HG03521 (cell line): ENCODE measurements around the gene CHST11.
A peak's percentile ranks its signal among the peaks of the same experiment; 100 is the strongest.

Experiments used
- ATAC-seq: cut with Tn5 transposase; IDR thresholded peaks from one replicate; pipeline ENCODE4 v1.9.1; 2021; ENCODE audit warnings: mild to moderate bottlenecking, moderate library complexity; ENCODE audit not compliant: unreplicated experiment

The CHST11 gene

GRCh38 chr12:104687823-104688573 is 231.2 kb downstream of the CHST11 start:
- ATAC-seq, result no peak

DNA sequence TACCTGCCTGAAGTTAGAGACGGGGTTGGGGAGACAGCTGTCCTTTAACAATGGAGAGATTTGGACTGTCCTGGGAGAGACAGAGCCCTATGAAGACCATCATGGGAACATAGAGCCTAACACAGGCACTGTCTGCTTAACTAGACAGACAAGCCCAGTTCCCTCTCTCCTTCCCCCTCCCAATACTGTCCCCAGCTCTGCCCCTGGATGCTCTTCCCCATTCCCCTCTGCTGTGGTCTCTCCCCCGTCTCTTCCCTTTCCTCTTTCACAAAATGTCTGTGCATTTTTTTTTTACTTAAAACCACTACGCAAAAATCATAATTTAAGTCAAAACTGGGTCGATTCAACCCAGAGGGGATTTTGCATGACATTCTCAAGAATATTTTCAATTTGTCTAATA is 232.9 kb downstream of the CHST11 start:
- ATAC-seq, result no peak

DNA sequence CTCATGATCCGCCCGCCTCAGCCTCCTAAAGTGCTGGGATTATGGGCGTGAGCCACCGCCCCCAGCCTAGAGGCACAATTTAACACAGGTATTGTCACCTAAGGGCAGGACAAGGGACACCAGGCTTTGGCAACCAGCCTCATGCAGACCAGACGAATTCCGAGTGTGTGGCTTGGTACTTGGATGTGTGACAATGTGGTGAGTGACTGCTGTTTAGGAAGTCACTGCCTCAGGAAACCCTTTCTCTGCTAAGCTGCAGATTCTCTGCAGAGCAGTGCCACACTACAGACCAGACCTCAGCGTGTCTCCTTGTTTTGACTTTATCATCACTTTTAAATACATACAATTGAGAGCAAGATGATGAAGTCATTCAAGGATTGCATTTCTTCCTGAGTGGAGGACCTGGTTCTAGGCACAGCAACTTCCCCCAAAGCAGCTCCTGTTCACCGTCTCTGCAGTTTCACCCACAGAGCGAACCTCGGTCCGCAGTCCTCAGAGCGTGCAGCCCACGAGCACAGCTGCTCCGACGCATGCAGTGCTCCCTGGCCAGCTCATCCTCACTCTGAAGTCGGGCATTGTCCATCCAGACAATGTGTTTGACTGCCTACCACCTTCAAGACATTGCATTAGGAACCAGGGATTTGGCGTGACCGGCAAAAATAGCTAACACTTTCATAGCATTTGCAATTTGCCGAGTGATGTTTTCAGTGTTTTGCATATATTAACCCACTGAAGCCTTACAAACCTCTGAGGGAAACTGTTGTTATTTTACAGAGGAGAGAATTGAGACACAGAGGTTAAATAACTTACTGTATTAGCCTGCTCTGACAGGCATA is 235.2 kb downstream of the CHST11 start:
- ATAC-seq, result peak; percentile 46

- ATAC-seq, result no peak
Observed at GRCh38 chr12:104692557-104693218, 235.9 kb downstream of the CHST11 start.

DNA sequence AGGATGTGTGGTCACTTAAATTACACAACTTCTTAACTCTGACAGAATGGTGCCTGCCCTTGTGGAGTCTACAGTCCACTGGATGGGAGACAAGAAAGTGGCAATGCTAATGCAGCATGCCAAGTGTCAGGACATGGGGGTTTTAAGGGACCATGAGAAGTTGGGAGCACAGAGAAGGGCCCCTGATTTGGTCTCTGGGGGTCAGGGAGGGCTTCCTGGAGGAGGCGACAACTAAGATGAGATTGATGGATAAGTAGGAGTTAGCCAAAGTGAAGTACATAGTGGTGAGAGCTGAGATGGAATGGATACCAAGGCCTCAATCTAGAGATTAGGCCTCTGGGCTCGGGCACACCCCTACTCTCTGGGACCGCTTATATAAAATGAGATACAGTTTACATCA is 236.7 kb downstream of the CHST11 start:
- ATAC-seq, result no peak

DNA sequence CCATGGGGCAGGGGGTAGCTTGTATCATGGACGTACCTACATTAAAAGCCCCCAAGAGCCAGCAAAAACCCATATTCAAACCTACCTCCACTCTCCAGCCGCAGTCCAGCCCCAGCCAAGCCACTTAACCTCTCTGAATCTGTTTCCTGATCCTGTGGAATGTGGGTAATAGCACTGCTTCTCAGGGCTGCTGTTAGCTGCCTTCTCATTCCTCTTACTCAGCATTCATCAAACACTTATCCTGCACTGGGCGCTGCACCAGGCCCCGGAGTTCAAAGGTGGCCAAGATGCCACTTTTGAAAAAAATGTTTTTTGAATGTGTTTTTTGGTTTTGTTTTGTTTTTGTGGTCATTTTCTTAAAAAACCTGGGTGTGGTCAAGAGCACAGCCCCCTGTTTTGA is 237.4 kb downstream of the CHST11 start:
- no peak for ATAC-seq

DNA sequence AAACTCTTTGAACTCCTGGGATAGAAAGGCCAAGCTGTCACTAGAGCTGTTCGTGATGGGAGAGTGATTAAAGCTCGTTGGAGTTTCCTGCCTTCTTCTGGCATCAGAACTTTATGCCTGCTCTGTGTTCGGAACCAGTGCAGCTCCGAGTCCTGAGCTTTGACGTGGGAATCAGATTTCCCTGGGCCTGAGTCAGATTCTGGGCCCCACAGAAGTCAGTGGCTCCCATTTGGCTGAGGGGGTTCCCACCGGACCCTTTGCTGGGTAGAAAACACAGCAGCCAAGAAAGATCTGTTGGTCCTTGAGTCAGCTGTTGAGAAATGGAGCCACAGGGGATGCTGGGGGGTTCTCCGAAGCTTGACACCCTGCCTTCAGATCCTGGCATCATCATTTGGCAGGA is 238.0 kb downstream of the CHST11 start:
- ATAC-seq, result no peak

DNA sequence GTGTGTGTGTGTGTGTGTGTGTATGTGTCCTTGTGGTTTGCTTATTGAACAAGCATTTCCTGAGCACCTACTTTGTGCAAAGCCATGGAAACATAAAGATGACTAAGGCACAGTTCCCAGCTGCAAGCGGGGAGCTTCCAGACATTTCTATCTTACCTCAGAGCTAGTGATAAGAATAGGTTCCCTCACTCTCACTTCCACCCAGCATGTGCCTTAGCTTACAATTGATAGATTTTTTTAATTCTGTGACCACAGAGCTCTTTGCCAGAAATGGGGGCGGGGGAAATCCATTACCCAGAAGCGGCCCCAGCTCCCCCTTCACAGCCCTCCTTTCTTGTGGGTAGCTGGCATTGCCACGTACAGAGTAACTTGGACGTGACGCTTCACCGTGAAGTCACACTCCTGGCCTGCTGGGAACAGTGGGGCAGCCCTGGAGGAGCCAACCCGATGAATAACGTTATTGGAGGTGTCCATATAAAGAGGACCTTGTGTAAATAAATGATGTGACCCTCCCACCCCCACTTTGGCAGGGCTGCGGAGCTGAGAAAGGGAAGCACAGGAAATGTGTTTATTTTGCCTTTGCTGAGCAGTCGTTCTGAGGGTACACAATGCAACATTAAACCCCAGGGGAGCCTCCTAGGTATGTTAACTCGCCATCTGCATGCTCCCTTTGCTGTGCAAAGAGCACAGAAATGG is 238.9 kb downstream of the CHST11 start:
- no peak for ATAC-seq

DNA sequence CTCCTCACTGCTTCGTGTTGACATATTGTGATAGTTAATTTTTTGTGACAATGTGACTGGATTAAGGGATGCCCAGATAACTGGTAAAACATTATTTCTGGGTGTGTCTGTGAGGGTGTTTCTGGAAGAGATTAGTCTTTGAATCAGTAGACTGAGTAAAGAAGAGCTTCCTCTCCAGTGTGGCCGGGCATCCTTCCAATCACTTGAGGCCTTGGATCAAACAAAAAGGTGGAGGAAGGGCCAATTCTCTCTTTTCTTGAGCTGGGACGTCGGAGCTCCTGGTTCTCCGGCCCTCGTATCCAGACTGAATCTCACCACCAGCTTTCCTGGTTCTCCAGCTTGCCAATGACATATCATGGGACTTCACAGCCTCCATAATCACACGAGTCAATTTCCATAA is 240.4 kb downstream of the CHST11 start:
- no peak for ATAC-seq

GRCh38 chr12:104698871-104699270 is 242.1 kb downstream of the CHST11 start:
- ATAC-seq, result no peak

- ATAC-seq, result peak; percentile 70
Observed at GRCh38 chr12:104699489-104700190, 242.9 kb downstream of the CHST11 start.

DNA sequence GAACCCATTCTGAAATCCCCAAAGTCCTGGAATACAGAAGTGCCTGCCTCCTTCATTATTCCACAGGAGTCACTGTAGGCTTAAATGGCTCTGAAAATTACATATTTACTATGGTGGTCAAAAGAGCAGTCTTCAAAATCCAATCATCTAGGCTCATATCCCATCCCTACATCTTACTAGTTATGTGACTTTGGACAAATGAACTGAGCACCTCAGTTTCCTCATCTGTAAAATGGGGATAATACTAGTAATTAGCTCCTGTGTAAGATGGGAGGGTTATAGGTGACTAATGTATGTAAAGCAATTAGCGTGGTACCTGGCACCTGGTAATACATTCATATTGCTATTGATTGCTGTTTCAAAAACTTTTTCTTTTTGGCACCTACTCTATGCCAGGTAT is 243.6 kb downstream of the CHST11 start:
- ATAC-seq, result no peak

DNA sequence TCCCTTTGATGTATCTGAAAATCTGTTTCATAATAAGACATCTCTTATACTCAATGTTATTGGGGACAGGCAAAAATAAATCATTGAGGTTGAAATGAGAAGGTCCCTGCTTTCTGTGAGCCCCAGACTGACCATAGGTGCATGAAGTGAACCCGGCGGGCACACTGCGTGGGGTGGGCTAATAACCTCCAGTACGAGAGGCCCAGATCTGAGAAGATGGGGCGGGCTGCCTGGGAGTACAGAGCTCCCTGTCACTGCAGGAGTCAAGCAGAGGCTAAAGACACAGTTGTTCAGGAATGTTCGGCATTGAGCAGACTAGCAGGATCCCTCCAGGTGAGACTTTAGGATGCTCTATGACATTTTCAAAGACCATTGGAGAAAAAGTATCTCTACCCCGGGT is 244.6 kb downstream of the CHST11 start:
- ATAC-seq, result no peak

DNA sequence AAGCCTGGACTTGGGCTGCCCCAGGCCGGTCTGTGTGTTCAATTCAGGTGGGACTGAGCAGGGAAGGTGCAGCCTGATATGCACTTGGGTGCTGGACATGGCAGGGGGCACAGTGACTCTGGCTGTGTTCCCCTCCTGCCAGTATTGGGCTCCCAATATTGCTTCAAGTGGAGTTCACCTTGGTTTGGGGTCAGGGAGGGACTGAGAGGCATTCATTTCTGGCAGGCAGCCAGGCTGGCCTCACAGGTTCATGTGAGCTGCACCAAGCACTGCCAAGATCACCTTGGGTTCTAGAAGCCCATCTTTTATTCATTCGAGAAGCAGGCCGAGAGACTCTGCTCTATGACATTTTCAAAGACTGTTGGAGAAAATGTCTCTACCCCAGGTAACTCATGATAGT is 245.0 kb downstream of the CHST11 start:
- ATAC-seq, result no peak

GRCh38 chr12:104702565-104703139 is 245.9 kb downstream of the CHST11 start:
- ATAC-seq, result no peak

- no peak for ATAC-seq
Observed at GRCh38 chr12:104703372-104703771, 246.6 kb downstream of the CHST11 start.

GRCh38 chr12:104704224-104704779 is 247.6 kb downstream of the CHST11 start:
- no peak for ATAC-seq

- no peak for ATAC-seq
Observed at GRCh38 chr12:104707194-104707593, 250.4 kb downstream of the CHST11 start.

DNA sequence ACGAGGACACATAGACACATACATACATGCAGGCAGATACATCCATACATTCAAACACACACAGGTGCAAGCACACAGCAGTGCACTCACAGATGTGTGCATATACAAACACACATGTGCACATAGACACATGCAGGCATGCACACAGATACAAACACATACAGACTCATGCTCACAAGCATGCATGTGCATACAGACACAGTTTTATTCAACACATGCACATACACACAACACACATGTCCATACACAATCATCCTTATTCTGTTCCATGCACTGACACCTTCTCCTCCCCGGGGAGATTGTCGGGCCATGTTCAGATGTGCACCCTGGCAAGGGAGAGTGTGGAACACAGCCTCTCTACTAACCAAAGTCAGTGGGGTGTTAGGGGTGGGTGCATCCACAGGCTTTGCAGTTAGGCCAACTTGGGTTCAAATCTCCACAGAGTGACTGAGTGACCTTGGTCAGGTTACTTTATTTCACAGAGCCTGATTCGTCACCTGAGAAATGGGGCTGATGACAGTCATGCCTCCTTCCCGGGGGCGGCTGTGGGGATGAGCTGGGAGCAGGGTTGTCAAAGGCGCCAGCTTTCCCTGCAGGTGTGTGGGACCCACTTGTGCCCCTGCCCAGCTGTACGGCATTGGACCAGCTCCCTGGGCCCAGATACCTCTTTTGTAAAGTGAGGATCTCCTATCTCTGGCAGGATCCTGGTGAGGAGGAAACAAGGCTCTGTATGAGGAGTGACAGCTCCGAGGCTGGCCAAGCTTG is 251.2 kb downstream of the CHST11 start:
- no peak for ATAC-seq
